Stimulated activated CD4-positive, alpha-beta T cell treated with anti-CD3 and anti-CD28 coated beads, Interleukin-12 subunit alpha, Interleukin-12 subunit beta, amount 100 ng/mL, for 48 hours (primary cell): ENCODE data around the gene SLC29A1.

Experiments used
- DNase-seq, 3 donors: peaks; one replicate each; pipeline ENCODE4 v3.0.0-alpha.2; 2020; ENCODE audit warnings: low read depth in 2 of 3, low spot score in 1 of 3

The SLC29A1 gene

GRCh38 chr6:44253307-44254101, 30.1 kb downstream of the SLC29A1 start:
- DNase-seq, result peak; percentile 37 to 70 (median 50)

- peak in 1 of 3 donors; percentile 21 for DNase-seq
Observed at GRCh38 chr6:44254191-44255104, 31.1 kb downstream of the SLC29A1 start.

GRCh38 chr6:44255105-44255808, 31.9 kb downstream of the SLC29A1 start:
- DNase-seq, result peak in 1 of 3 donors; percentile 29

- DNase-seq, result no peak
Observed at GRCh38 chr6:44255871-44256774, 32.7 kb downstream of the SLC29A1 start.

GRCh38 chr6:44256775-44257024, 33.3 kb downstream of the SLC29A1 start:
- no peak for DNase-seq

DNA sequence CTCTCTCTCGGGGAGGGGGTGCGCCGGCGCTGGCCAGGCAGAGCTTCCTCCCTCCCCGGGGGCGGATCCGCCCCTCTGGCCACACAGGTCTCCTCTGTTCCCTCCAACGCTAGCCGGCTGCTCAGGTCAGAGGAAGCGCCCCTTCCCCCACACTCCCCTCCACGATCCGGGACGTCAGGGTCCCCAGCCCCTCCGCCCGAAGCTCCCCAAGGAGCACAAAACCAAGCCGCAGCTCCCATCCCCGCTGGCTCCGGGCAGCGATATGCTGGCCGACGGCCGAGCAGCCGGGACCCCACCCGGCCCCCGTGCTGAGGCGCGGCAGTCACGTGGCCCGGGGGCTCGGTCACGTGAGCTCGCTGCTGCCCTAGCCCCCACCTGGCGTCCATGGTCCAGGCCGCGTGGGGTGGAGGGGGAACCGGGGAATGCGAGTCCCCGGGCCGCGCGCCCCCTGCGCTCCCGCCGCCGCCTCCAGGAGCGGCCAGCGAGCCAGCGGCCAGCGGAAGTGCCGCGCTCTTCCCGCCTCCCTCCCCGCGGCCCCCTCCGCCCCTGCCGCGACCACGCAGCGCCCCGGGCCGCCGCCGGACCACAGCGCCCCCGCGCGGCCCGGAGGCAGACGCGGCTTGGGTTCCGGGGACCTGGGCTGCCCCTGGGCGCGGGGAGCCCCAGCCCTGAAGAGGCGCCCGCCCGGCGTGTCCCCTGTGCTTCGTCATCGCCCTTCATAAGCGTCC, 33.8 kb downstream of the SLC29A1 start, which contains the start of gene SLC35B2:
TSS of gene SLC35B2 (minus strand) at position 504 of the 728 bp plus-strand sequence. CDS start at position 386, 118 bp downstream.
- peak in 2 of 3 donors; percentile 31 to 53 for DNase-seq

DNA sequence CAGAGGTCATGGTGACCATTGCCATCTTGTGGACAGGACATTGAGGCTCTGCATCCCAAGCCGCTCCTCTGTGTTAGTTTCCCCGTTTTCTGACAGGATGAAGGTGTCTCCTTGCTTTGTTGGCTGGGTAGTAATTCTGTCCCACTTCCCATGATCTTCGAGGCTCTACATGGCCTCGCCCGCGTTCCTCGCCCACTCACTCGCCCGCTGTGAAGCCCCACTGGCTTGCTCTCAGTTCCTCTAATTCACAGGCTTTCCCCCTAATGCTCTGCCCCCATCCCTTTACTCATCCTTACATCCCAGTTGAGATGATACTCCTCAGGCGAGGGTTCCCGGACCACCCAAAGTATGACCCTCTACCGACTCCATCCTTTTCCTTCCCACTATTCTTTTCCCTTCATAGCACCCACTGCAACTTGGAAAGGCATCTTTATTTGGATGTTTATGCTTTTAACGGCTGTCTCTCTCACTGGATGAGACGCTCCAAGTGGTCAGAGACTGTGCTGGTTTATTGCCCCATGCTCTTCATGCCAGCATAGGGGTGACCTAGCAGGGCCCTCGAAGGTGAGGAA, 34.4 kb downstream of the SLC29A1 start:
- DNase-seq, result no peak

- no peak for DNase-seq
Observed at GRCh38 chr6:44258325-44258863, 35.0 kb downstream of the SLC29A1 start.

DNA sequence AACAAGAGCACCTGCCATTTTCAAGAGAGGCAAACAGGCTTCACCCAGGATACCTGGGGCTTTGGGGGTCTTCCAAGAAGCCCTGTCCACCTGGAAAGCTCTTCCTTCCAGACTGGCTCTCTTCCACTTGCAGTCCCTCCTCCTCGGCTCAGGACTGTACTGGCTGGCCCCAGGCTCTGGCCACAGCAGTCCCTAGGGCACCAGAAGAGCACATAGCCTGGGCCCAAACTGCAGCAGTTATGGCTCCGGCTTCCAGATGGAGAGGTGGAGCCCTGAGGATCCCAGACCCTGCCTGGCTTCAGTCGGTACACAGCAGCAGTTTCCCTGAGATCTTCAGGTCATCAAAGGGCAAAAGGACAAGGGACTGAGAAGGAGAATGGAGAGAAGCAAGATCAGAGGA, 35.5 kb downstream of the SLC29A1 start:
- no peak for DNase-seq

GRCh38 chr6:44260011-44260410, 36.6 kb downstream of the SLC29A1 start:
- DNase-seq, result no peak

- DNase-seq, result no peak
Observed at GRCh38 chr6:44260451-44261297, 37.3 kb downstream of the SLC29A1 start.

DNA sequence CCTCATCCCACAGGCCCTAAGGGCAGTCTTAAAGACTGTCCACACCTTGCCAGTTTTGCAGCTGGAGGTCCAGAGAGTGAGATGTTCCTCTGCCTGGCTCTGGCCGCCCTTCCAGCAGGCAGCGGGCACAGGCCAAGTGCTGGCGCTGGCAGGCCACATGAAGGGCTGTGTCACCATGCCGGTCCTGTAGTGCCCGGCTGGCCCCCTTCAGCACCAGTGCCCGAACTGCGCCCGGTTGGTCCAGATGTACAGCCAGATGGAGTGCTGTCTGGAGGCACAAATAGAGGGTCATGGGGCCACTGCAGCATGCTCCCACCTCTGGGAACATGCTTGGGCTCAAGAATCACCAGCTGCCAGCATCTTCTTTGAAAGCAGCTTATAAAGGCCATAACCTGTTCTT, 38.2 kb downstream of the SLC29A1 start:
- no peak for DNase-seq

DNA sequence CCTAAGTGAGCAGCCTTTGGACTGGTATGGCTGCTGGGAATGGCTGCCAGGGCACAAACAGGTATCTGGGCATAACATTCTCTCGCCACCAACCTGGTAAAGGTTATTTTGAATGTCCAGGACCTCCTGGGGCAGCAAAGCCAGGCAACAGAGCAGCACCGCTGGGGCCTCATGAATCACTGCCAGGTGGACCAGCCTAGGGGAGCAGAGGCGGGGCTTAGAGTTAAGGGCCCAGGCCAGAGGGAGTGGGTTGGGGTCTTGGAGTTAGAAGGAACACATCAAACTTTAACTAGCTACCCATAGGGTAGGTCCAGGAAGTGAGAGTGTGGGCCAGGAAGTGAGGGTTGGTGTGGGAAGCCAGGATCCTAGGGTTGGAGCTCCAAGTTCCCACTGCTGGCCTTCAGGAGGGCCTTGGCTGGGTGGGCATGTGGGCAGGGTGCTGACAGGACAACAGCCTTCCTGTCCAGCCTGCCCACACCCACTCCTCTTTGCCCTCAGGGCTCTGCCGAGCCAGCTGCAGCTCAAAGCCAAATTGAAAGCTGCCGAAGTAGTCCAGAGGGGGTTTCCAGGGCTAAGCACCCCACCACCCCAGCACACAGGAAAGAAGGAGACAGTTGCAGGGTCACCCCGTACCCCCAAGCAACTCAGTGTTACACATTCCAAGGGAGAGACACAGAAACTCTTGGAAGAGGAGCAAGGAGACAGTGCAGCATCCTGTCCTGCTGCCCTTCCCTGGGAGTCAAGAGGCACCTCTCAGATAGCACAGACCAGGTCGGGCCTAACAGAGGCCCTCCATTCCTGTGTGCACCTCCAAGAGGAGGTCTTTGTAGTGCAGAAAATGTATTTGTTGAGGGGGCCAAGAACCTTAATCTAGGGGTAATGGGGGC, 39.3 kb downstream of the SLC29A1 start:
- no peak for DNase-seq

DNA sequence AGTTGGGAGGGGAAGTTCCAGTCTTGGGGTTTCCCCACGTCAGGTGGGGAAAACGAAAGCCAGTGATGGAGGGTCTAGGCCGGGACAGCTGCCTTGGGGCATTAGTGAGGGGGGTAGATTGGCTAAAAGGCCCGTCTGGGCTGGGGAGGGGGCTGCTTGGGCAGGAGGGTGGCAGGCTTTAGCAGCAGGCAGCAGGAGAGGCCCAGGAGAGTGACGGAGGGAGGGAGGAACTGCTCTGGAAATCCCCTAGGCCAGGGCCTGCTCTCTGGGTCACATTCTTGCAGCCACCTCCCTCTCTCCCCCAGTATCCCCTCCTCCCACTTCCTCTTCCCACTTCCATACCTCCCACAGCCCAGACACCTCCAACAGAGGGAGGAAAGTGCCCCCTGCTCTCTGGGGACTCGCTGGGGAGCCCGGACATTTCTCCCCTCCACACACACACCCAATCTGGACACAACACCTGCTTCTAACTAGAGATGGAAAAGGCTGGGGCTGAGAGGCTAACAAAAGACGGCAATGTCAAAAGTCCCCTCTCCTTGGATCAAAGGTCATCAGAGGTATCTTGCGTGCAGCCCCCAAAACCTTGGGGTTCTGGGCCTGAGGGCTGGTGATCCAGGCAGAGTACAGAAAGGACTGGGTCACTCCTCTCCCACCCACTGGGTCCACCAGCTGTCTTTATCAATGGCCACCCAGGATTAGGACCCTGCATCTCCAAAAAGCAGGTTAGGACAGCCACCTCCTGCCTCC, 40.1 kb downstream of the SLC29A1 start:
- DNase-seq, result no peak

GRCh38 chr6:44264154-44265006, 41.0 kb downstream of the SLC29A1 start:
- DNase-seq, result no peak
